Osteoblast (primary cell): ENCODE measurements around the gene GRIN3B. TPM values are rescaled to one million over a fixed set of nuclear protein-coding genes. Genes with fewer than 3 reads are reported as not detected.

ENCODE experiments used
- DNase-seq: peaks from one replicate; pipeline ENCODE4 v3.0.0; 2011; ENCODE audit warnings: low spot score, mixed read lengths; ENCODE audit not compliant: insufficient read length; ENCODE audit errors: missing footprints
- H2AFZ ChIP-seq: 2 replicates; pipeline ENCODE4 v1.6.0; 2011; ENCODE audit warnings: mild to moderate bottlenecking, low read length
- H3K27ac ChIP-seq: 2 replicates; pipeline ENCODE4 v1.5.1; 2011; ENCODE audit warnings: mild to moderate bottlenecking, low read depth, low read length, moderate library complexity
- H3K27me3 ChIP-seq: 2 replicates; pipeline ENCODE4 v1.6.0; 2012; ENCODE audit warnings: mild to moderate bottlenecking, control low read depth, inconsistent platforms, low read length, moderate library complexity; ENCODE audit not compliant: insufficient read depth
- H3K36me3 ChIP-seq: 2 replicates; pipeline ENCODE4 v1.5.1; 2011; ENCODE audit warnings: mild to moderate bottlenecking, low read length, control low read depth, moderate library complexity; ENCODE audit not compliant: insufficient read depth
- H3K4me1 ChIP-seq: 2 replicates; pipeline ENCODE4 v1.5.1; 2011; ENCODE audit warnings: mild to moderate bottlenecking, low read length, control low read depth, moderate library complexity; ENCODE audit not compliant: insufficient read depth
- H3K4me2 ChIP-seq: 2 replicates; pipeline ENCODE4 v1.6.0; 2011; ENCODE audit warnings: mild to moderate bottlenecking, low read length; ENCODE audit not compliant: insufficient read depth
- H3K4me3 ChIP-seq: fragments of 200-600 bp; sonication (generic); 3 replicates; pipeline ENCODE4 v1.5.1; 2012; ENCODE audit warnings: mild to moderate bottlenecking, low read length, inconsistent platforms; ENCODE audit not compliant: insufficient read depth
- H3K79me2 ChIP-seq: 2 replicates; pipeline ENCODE4 v1.6.0; 2012; ENCODE audit warnings: mild to moderate bottlenecking, low read length, control low read depth, inconsistent platforms; ENCODE audit not compliant: insufficient read depth
- H3K9me3 ChIP-seq: 2 replicates; pipeline ENCODE4 v1.5.1; 2011; ENCODE audit warnings: low read depth, low read length, control low read depth
- H4K20me1 ChIP-seq: 2 replicates; pipeline ENCODE4 v1.6.0; 2012; ENCODE audit warnings: mild to moderate bottlenecking, low read length, control low read depth; ENCODE audit not compliant: insufficient read depth
- CTCF ChIP-seq: IDR thresholded peaks from 2 replicates; pipeline ENCODE4 v1.5.1; 2011; ENCODE audit warnings: mild to moderate bottlenecking, low read depth, low read length, moderate library complexity; ENCODE audit errors: extremely low read depth
- total RNA-seq: library from RNA; depleted of rRNA; stranded (reverse); fragments of >200 nt; gene quantifications from 2 replicates; pipeline ENCODE4 v1.2.3, GENCODE V29; 2012

The GRIN3B gene
- total RNA-seq, 1 donor, result not detected

- DNase-seq, result no peak
- H3K4me2 ChIP-seq, result no peak overlapping the region
- H3K36me3 ChIP-seq, result no peaks in the 10 kb centered on the region
- no peaks in the 10 kb centered on the region for H3K9me3 ChIP-seq
- H3K27ac ChIP-seq, result no peak overlapping the region
- no peak overlapping the region for H2AFZ ChIP-seq
- H4K20me1 ChIP-seq, result no peaks in the 10 kb centered on the region
- H3K4me1 ChIP-seq, result no peaks in the 10 kb centered on the region
- H3K27me3 ChIP-seq, result peaks cover 34% of the 10 kb centered on the region
- no peak overlapping the region for H3K4me3 ChIP-seq
- no peaks in the 10 kb centered on the region for H3K79me2 ChIP-seq
- TF ChIP-seq CTCF, result no peak
Measured at GRCh38 chr19:1002600-1002999, 2.4 kb downstream of the GRIN3B start.

- H3K27me3 ChIP-seq, result peaks cover 28% of the 10 kb centered on the region
- no peaks in the 10 kb centered on the region for H3K79me2 ChIP-seq
- H3K4me3 ChIP-seq, result no peak overlapping the region
- H3K36me3 ChIP-seq, result no peaks in the 10 kb centered on the region
- H3K4me2 ChIP-seq, result no peak overlapping the region
- TF ChIP-seq CTCF, result no peak
- H3K9me3 ChIP-seq, result no peaks in the 10 kb centered on the region
- H2AFZ ChIP-seq, result no peak overlapping the region
- H3K4me1 ChIP-seq, result no peaks in the 10 kb centered on the region
- no peak for DNase-seq
- peaks cover under 1% of the 10 kb centered on the region for H4K20me1 ChIP-seq
- H3K27ac ChIP-seq, result no peak overlapping the region
Measured at GRCh38 chr19:1003283-1003682, 3.1 kb downstream of the GRIN3B start.

GRCh38 chr19:1004204-1004802 lies 4.1 kb downstream of the GRIN3B start:
- Histone ChIP-seq H3K4me1 (no peaks in the 10 kb centered on the region), H3K27me3 (peaks cover 18% of the 10 kb centered on the region)
- DNase-seq, result no peak

More at GRCh38 chr19:1004204-1004802, 4.1 kb downstream of the GRIN3B start:
- Histone ChIP-seq H3K4me3 (no peak overlapping the region), H3K36me3 (no peaks in the 10 kb centered on the region), H3K9me3 (no peaks in the 10 kb centered on the region), H2AFZ (no peak overlapping the region), H4K20me1 (peaks cover 3% of the 10 kb centered on the region), H3K27ac (no peak overlapping the region), H3K79me2 (no peaks in the 10 kb centered on the region), H3K4me2 (no peak overlapping the region)
- TF ChIP-seq CTCF, result no peak
